Gastrocnemius medialis (tissue), 4 donors: ENCODE data around the gene RPL13A. TPM values are rescaled to one million over a fixed set of nuclear protein-coding genes. Genes with fewer than 3 reads are reported as not detected.

ENCODE experiments used
- ATAC-seq, 2 donors: fragments of 150-250 bp; one replicate each; pipeline ENCODE4 v1.9.1; 2016
- DNase-seq, 2 donors: peaks; one replicate each; pipeline ENCODE4 v3.0.0-alpha.2; 2019
- H3K27ac ChIP-seq, 4 donors: fragments of 200-600 bp; sonication (generic); 1 replicate in 1 of 4; 2 replicates in 3 of 4; pipeline ENCODE4 v1.5.1; 2016 to 2018; ENCODE audit warnings: mild to moderate bottlenecking in 2 of 4, moderate library complexity in 1 of 4
- H3K27me3 ChIP-seq, 3 donors: fragments of 200-600 bp; sonication (generic) in 2 of 3; 1 replicate in 1 of 3; 2 replicates in 2 of 3; pipeline versions ENCODE4 v1.5.1 to v1.6.0; 2016 to 2019; ENCODE audit warnings: mild to moderate bottlenecking in 1 of 3, moderate library complexity in 1 of 3
- H3K36me3 ChIP-seq, 2 donors: fragments of 200-600 bp; sonication (generic) in 1 of 2; one replicate each; pipeline ENCODE4 v1.5.1; 2017 to 2018
- H3K4me1 ChIP-seq, 2 donors: fragments of 200-600 bp; sonication (generic) in 1 of 2; one replicate each; pipeline ENCODE4 v1.5.1; 2016 to 2017; ENCODE audit warnings: mild to moderate bottlenecking in 2 of 2
- H3K4me3 ChIP-seq, 4 donors: fragments of 200-600 bp; sonication (generic) in 3 of 4; 1 replicate in 1 of 4; 2 replicates in 3 of 4; pipeline ENCODE4 v1.5.1; 2016 to 2019; ENCODE audit warnings: mild to moderate bottlenecking in 2 of 4
- H3K9me3 ChIP-seq, 3 donors: fragments of 200-600 bp; sonication (generic) in 2 of 3; 1 replicate in 1 of 3; 2 replicates in 2 of 3; pipeline ENCODE4 v1.5.1; 2016 to 2019
- POLR2A ChIP-seq, 2 donors: fragments of 450-650 bp; IDR thresholded peaks; one replicate each; pipeline ENCODE4 v1.6.1; 2017; ENCODE audit warnings: antibody characterized with exemption in 2 of 2, mild to moderate bottlenecking in 2 of 2, moderate library complexity in 2 of 2
- in situ Hi-C, 4 donors: fragments of 200-750 bp; cut with MboI; loops; one replicate each; pipeline versions ENCODE4 v1.15.0 to v1.8.0; 2017; ENCODE audit warnings: low sequenced_read_pairs in 4 of 4
- intact Hi-C: fragments of 100-400 bp; cut with DNase I; formaldehyde crosslinking; loops from one replicate; pipeline ENCODE4 v1.15.1; 2023; ENCODE audit warnings: low total_unique reads
- total RNA-seq, 4 donors: library from RNA; depleted of rRNA; stranded (reverse); fragments of >200 nt; gene quantifications; one replicate each; pipeline versions ENCODE4 v1.1.0 to v1.2.3, GENCODE V29; 2016
- TF ChIP-seq, protein P1 (sequence below), 5 experiments: fragments of 450-650 bp in 3 of 5; fragments of 200-600 bp in 2 of 5; sonication (generic) in 2 of 5; IDR thresholded peaks in 4 of 5; conservative IDR thresholded peaks in 1 of 5; 1 replicate in 4 of 5; 2 replicates in 1 of 5; pipeline ENCODE4 v1.5.1; 2016 to 2019; ENCODE audit warnings: antibody characterized with exemption in 5 of 5, mild to moderate bottlenecking in 3 of 5, moderate library complexity in 3 of 5

Gene RPL13A
- total RNA-seq, 4 donors from 2014 or later = 1,565 to 2,260 (median 1,899) TPM

DNA sequence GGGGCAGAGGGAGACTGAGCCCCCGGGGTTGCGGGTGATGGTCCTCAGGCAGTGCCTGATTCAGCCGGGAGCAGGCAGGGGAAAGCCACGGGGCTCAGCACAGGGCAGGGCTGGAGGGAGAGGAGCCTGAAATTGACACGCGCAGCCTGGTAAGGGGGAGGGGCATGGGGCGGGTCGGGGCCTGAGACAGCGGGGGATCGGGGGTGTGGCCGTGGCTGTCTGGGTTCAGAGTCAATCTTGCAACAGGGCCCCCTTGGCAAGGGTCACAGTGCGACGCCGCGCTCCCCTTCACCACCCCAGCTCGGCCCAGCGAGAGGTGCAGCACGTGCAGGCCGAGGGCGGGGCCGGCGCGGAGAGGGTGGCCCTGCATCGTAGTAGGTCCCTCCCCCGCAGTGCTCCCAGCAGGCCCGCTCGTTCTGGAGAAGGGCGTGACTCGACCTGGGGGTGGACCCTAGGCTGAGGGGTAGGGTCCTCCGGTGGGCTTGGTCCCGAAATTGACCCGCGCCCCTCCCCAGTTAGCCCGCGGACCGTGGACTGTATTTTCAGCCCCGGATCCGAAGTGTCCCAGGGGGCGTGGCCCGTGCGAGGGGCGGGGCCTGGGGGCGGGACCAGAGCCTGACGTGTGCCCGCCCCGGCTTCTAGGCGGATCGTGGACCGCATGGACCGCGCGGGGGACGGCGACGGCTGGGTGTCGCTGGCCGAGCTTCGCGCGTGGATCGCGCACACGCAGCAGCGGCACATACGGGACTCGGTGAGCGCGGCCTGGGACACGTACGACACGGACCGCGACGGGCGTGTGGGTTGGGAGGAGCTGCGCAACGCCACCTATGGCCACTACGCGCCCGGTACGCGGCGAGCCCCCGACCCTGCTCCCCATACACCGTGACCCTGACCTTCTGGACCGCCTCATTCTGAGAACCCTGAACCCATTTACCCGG is 46.4 kb downstream of the RPL13A start:
- Histone ChIP-seq H3K36me3 (no peaks in the 10 kb centered on the region), H3K4me1 (peaks cover 9 to 14% of the 10 kb centered on the region in 2 donors), H3K9me3 (no peaks in the 10 kb centered on the region), H3K4me3 (peak overlapping the region; percentile 63 to 84 (median 75)), H3K27me3 (no peaks in the 10 kb centered on the region), H3K27ac (peak overlapping the region; percentile 60 to 70 (median 65))
- TF ChIP-seq, protein P1, sequence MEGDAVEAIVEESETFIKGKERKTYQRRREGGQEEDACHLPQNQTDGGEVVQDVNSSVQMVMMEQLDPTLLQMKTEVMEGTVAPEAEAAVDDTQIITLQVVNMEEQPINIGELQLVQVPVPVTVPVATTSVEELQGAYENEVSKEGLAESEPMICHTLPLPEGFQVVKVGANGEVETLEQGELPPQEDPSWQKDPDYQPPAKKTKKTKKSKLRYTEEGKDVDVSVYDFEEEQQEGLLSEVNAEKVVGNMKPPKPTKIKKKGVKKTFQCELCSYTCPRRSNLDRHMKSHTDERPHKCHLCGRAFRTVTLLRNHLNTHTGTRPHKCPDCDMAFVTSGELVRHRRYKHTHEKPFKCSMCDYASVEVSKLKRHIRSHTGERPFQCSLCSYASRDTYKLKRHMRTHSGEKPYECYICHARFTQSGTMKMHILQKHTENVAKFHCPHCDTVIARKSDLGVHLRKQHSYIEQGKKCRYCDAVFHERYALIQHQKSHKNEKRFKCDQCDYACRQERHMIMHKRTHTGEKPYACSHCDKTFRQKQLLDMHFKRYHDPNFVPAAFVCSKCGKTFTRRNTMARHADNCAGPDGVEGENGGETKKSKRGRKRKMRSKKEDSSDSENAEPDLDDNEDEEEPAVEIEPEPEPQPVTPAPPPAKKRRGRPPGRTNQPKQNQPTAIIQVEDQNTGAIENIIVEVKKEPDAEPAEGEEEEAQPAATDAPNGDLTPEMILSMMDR (IDR thresholded peaks at IDR 0.05 in 4 of 5, conservative IDR thresholded peaks at IDR 0.05 in 1 of 5) = peak; percentile 41 to 56 (median 43)
- TF ChIP-seq POLR2A (IDR thresholded peaks at IDR 0.05) = no peak
- in situ Hi-C loops (loop anchor here in 1 of 4 donors (25.0 kb wide), 1 partner anchor 147 kb away; the partner anchor contains the start of gene KASH5), intact Hi-C loops (no loop called here)
- peak; percentile 61 to 68 for DNase-seq
- ATAC-seq = peak; percentile 93 to 96

DNA sequence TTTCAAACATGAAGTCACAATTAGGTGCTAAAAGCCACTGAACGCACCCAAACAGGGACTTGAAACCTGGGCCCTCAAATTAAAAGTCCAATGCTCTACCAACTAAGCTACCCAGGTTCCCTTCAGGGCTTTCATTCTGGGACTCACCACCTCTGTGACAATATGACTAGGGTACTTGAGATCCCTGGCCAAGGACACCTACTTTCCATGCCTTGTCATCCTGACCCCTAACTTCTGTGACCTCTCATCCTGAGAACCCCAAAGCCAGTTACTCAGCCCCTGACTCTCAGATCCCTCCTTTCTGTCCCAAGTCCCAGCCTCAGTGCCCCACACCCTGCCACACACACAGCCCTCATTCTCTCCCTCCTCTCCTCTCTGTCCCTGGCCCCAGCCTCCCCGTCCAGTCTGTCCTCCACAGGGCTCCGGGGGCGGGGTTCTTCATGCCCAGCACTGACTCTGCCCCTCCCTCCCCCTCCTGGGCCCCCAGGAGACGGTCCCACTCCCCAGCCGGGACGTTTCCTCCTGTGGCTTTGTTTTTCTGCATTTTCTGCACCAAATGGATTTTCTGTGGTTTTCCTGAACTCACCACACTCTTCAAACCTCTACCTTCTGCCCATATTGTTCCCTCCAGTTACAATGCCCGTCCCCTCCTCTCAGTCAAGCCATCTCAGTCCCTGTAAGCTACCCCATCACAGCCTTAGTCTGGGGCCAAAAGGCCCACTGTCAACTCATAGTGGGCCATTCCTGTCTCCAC is 47.4 kb downstream of the RPL13A start:
- H3K36me3 ChIP-seq = no peaks in the 10 kb centered on the region
- DNase-seq (no peak), ATAC-seq (no peak)
- intact Hi-C loops (no loop called here), in situ Hi-C loops (loop anchor here in 1 of 4 donors (25.0 kb wide), 1 partner anchor 148 kb away; the partner anchor contains the start of gene KASH5)
- TF ChIP-seq, protein P1 (IDR thresholded peaks at IDR 0.05 in 4 of 5, conservative IDR thresholded peaks at IDR 0.05 in 1 of 5) = no peak
- TF ChIP-seq POLR2A (IDR thresholded peaks at IDR 0.05) = no peak
- no peaks in the 10 kb centered on the region for H3K9me3 ChIP-seq
- no peaks in the 10 kb centered on the region for H3K27me3 ChIP-seq
- H3K27ac ChIP-seq = peak overlapping the region in 1 of 4 donors; percentile 60
- peak overlapping the region; percentile 63 to 84 (median 75) for H3K4me3 ChIP-seq
- peaks cover 9 to 13% of the 10 kb centered on the region in 2 donors for H3K4me1 ChIP-seq

DNA sequence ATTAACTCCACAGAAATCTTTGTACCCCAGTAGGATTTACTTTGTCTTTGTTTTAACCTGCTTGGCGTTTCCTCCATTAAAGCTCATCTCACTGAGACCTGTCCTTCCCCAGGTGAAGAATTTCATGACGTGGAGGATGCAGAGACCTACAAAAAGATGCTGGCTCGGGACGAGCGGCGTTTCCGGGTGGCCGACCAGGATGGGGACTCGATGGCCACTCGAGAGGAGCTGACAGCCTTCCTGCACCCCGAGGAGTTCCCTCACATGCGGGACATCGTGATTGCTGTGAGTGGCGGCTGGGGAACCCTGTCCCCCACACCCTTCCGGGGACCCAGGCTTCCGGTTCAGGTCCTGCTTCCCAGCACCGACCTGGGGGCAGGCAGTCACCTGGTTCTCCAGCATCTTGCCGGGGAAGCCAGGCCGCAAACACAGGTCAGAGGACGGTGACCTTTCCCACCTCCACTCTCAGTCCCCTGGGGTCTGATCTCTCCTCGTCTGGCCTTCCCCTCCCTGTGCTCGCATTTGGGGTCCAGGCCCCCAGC is 49.6 kb downstream of the RPL13A start:
- H3K27ac ChIP-seq = no peak overlapping the region
- intact Hi-C loops = no loop called here
- no peaks in the 10 kb centered on the region for H3K9me3 ChIP-seq
- H3K27me3 ChIP-seq = no peaks in the 10 kb centered on the region
- no peak for ATAC-seq
- H3K4me3 ChIP-seq = no peak overlapping the region
- H3K36me3 ChIP-seq = no peaks in the 10 kb centered on the region
- DNase-seq = no peak
- TF ChIP-seq POLR2A (IDR thresholded peaks at IDR 0.05) = no peak
- TF ChIP-seq, protein P1 (IDR thresholded peaks at IDR 0.05 in 4 of 5, conservative IDR thresholded peaks at IDR 0.05 in 1 of 5) = no peak
- in situ Hi-C loops = loop anchor here in 1 of 4 donors (25.0 kb wide), 1 partner anchor 150 kb away; the partner anchor contains the start of gene KASH5
- peaks cover 9 to 13% of the 10 kb centered on the region in 2 donors for H3K4me1 ChIP-seq

DNA sequence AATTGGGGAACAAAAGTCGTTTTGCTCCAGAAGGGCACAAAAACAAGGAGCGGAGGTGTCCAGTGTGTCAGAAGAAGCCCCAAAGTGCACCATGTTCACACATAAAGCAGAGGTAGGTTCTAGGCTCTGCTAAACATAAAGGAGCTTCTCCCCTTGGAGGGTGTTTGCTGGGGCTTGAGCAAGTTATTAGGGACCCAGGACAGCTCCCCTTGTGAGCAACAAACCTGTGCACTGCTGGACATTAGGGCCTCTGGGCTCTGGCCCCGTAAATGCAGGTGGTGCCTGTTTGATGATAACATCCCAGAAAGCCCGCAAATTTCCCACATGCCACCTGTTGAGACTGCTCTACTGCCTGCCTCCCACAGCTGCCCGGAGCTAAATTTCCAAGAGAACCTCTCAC is 51.2 kb downstream of the RPL13A start:
- intact Hi-C loops = no loop called here
- H3K36me3 ChIP-seq = no peaks in the 10 kb centered on the region

More for the DNA sequence above, 51.2 kb downstream of the RPL13A start:
- Histone ChIP-seq H3K27me3 (no peaks in the 10 kb centered on the region), H3K27ac (no peak overlapping the region), H3K4me1 (peaks cover 4 to 6% of the 10 kb centered on the region in 2 donors), H3K4me3 (no peak overlapping the region), H3K9me3 (no peaks in the 10 kb centered on the region)
- TF ChIP-seq, protein P1 (IDR thresholded peaks at IDR 0.05 in 4 of 5, conservative IDR thresholded peaks at IDR 0.05 in 1 of 5) = no peak
- TF ChIP-seq POLR2A (IDR thresholded peaks at IDR 0.05) = no peak
- ATAC-seq (no peak), DNase-seq (no peak)
- in situ Hi-C loops = loop anchor here in 1 of 4 donors (25.0 kb wide), 1 partner anchor 151 kb away; the partner anchor contains the start of gene KASH5
